HCT116 (cell line): Measurements from ENCODE around the gene PPP6R3. TPM values are rescaled to one million over a fixed set of nuclear protein-coding genes. Genes with fewer than 3 reads are reported as not detected.
A peak's percentile ranks its signal among the peaks of the same experiment; 100 is the strongest.

Experiments used
- ATAC-seq: fragments of 200-7000 bp; cut with Tn5 transposase; 2 replicates; pipeline ENCODE4 v1.9.1; 2020; ENCODE audit warnings: mild to moderate bottlenecking, moderate library complexity
- BruUV-seq: library from RNA; stranded (reverse); fragments of 400-500 nt; replicated peaks from 2 replicates; lab custom pipeline; 2021; lab: Mats Ljungman, UMichigan
- CTCF ChIA-PET: fragments of 300-600 bp; sonication (Branson Sonifier 250); formaldehyde crosslinking; loops from one replicate; lab custom pipeline; 2021; ENCODE audit warnings: antibody characterized with exemption; lab: Charles Lee
- POLR2A ChIA-PET: fragments of 300-600, 350-600 bp; sonication (Branson Sonifier 250); formaldehyde crosslinking; loops from one replicate; lab custom pipeline; 2021; ENCODE audit warnings: antibody characterized with exemption; lab: Charles Lee
- RAD21 ChIA-PET, 2 experiments: fragments of 300-600 bp; sonication (Branson Sonifier 250); formaldehyde crosslinking; loops; one replicate each; lab custom pipeline; 2023; ENCODE audit warnings: low total read pairs in 2 of 2; ENCODE audit not compliant: uncharacterized antibody in 2 of 2, unreplicated experiment in 2 of 2, low non-redundant PET in 1 of 2; lab: Charles Lee
- DNase-seq: peaks from one replicate; pipeline ENCODE4 v3.0.0-alpha.2; 2010; ENCODE audit warnings: low read depth, low spot score
- H2AFZ ChIP-seq: fragments of 200-600 bp; shearing (Covaris generic), sonication (generic); 2 replicates; pipeline ENCODE4 v1.6.1; 2017; ENCODE audit warnings: low read depth, mixed run types, mixed read lengths, antibody characterized with exemption, low read length; ENCODE audit not compliant: poor library complexity, severe bottlenecking
- H3K27ac ChIP-seq: 2 replicates; pipeline ENCODE4 v1.5.1; 2012; ENCODE audit warnings: low read depth, low read length
- H3K27me3 ChIP-seq: fragments of 200-600 bp; sonication (generic); 2 replicates; pipeline ENCODE4 v1.6.1; 2016; ENCODE audit warnings: mixed run types, low read length, mixed read lengths; ENCODE audit not compliant: insufficient read depth
- H3K36me3 ChIP-seq, 2 experiments: fragments of 200-500 bp in 1 of 2; fragments of 200-600 bp in 1 of 2; sonication (Bioruptor generic) in 1 of 2; sonication (generic) in 1 of 2; 2 replicates each; pipeline versions ENCODE4 v1.5.1 to v1.6.1; 2014 to 2016; ENCODE audit warnings: low read length in 2 of 2, inconsistent platforms in 1 of 2, mixed read lengths in 1 of 2, mixed run types in 1 of 2; ENCODE audit not compliant: insufficient read depth in 2 of 2, control insufficient read depth in 1 of 2
- H3K4me1 ChIP-seq, 2 experiments: fragments of 200-600 bp in 1 of 2; sonication (generic) in 1 of 2; 2 replicates each; pipeline versions ENCODE4 v1.5.1 to v1.6.1; 2012 to 2017; ENCODE audit warnings: low read length in 2 of 2, inconsistent platforms in 1 of 2, mild to moderate bottlenecking in 1 of 2, mixed read lengths in 1 of 2, mixed run types in 1 of 2, moderate library complexity in 1 of 2; ENCODE audit not compliant: insufficient read depth in 2 of 2, control insufficient read depth in 1 of 2
- H3K4me2 ChIP-seq: fragments of 200-600 bp; sonication (generic); 2 replicates; pipeline ENCODE4 v1.6.1; 2017; ENCODE audit warnings: mixed run types, low read length, mixed read lengths
- H3K4me3 ChIP-seq, 2 experiments: fragments of 200-600 bp in 1 of 2; sonication (generic) in 1 of 2; replicated peaks in 1 of 2; 2 replicates each; pipeline ENCODE4 v1.5.1; 2011 to 2016; ENCODE audit warnings: low read length in 2 of 2, control low read depth in 1 of 2, low read depth in 1 of 2, mild to moderate bottlenecking in 1 of 2, mixed read lengths in 1 of 2, mixed run types in 1 of 2
- H3K79me2 ChIP-seq: fragments of 200-600 bp; sonication (generic); 2 replicates; pipeline ENCODE4 v1.6.1; 2017; ENCODE audit warnings: mild to moderate bottlenecking, mixed run types, low read length, moderate library complexity, mixed read lengths; ENCODE audit not compliant: insufficient read depth
- H3K9ac ChIP-seq: fragments of 200-600 bp; sonication (generic); 2 replicates; pipeline ENCODE4 v1.6.1; 2016; ENCODE audit warnings: low read length, mixed read lengths
- H3K9me2 ChIP-seq: fragments of 200-600 bp; sonication (generic), shearing (Covaris generic); 2 replicates; pipeline ENCODE4 v1.6.1; 2017; ENCODE audit warnings: mixed run types, mild to moderate bottlenecking, moderate library complexity; ENCODE audit not compliant: insufficient read depth
- H3K9me3 ChIP-seq, 2 experiments: fragments of 200-500 bp in 1 of 2; fragments of 200-600 bp in 1 of 2; sonication (Bioruptor generic) in 1 of 2; sonication (generic) in 1 of 2; 2 replicates each; pipeline ENCODE4 v1.6.1; 2014 to 2017; ENCODE audit warnings: low read length in 2 of 2, mixed read lengths in 2 of 2, inconsistent platforms in 1 of 2, low read depth in 1 of 2, mild to moderate bottlenecking in 1 of 2, mixed run types in 1 of 2, moderate library complexity in 1 of 2; ENCODE audit not compliant: control insufficient read depth in 1 of 2, insufficient read depth in 1 of 2
- H4K20me1 ChIP-seq: fragments of 200-600 bp; sonication (generic), shearing (Covaris generic); 2 replicates; pipeline ENCODE4 v1.6.1; 2017; ENCODE audit warnings: mixed run types, mild to moderate bottlenecking, moderate library complexity; ENCODE audit not compliant: insufficient read depth
- CEBPB ChIP-seq: IDR thresholded peaks from 2 replicates; pipeline ENCODE4 v1.6.1; 2012; ENCODE audit warnings: low read depth
- EGR1 ChIP-seq: IDR thresholded peaks from 2 replicates; pipeline ENCODE4 v1.6.1; 2012; ENCODE audit warnings: low read depth
- ELF1 ChIP-seq: IDR thresholded peaks from 2 replicates; pipeline ENCODE4 v1.6.1; 2012; ENCODE audit warnings: low read depth, borderline replicate concordance
- EZH2 ChIP-seq: fragments of 200-600 bp; sonication (generic); IDR thresholded peaks from 2 replicates; pipeline ENCODE4 v1.6.1; 2017; ENCODE audit warnings: antibody characterized with exemption, mixed run types
- EZH2phosphoT487 ChIP-seq: fragments of 200-600 bp; IDR thresholded peaks from 2 replicates; pipeline ENCODE4 v1.6.1; 2018; ENCODE audit warnings: antibody characterized with exemption, borderline replicate concordance
- FOSL1 ChIP-seq: IDR thresholded peaks from 2 replicates; pipeline ENCODE4 v1.6.1; 2012; ENCODE audit warnings: low read depth
- POLR2AphosphoS5 ChIP-seq: IDR thresholded peaks from 2 replicates; pipeline ENCODE4 v1.6.1; 2011; ENCODE audit warnings: mild to moderate bottlenecking, low read depth, low read length, moderate library complexity
- RAD21 ChIP-seq: IDR thresholded peaks from 2 replicates; pipeline ENCODE4 v1.6.1; 2012; ENCODE audit warnings: low read depth, mild to moderate bottlenecking
- SP1 ChIP-seq: IDR thresholded peaks from 2 replicates; pipeline ENCODE4 v1.6.1; 2012; ENCODE audit warnings: low read depth
- YY1 ChIP-seq: IDR thresholded peaks from 2 replicates; pipeline ENCODE4 v1.6.1; 2011; ENCODE audit warnings: low read length, low read depth, moderate library complexity, mild to moderate bottlenecking; ENCODE audit not compliant: insufficient replicate concordance; ENCODE audit errors: extremely low read depth
- ZFX ChIP-seq: fragments of 450-650 bp; IDR thresholded peaks from 2 replicates; pipeline ENCODE4 v1.6.1; 2017
- ZNF274 ChIP-seq: fragments of 200-500 bp; sonication (Bioruptor generic); IDR thresholded peaks from 2 replicates; pipeline ENCODE4 v1.6.1; 2014; ENCODE audit warnings: mild to moderate bottlenecking, low read depth, low read length, inconsistent platforms
- intact Hi-C: fragments of 100-400 bp; cut with micrococcal nuclease; formaldehyde crosslinking; loops from 2 replicates; pipeline ENCODE4 v1.10.0; 2022
- total RNA-seq: library from RNA; stranded (reverse); gene quantifications from one replicate; pipeline ENCODE4 v1.2.1, GENCODE V29; 2021; ENCODE audit not compliant: unreplicated experiment
- TF ChIP-seq, protein P1 (sequence below), 3 experiments: fragments of 200-600 bp in 1 of 3; sonication (generic) in 1 of 3; IDR thresholded peaks in 2 of 3; conservative IDR thresholded peaks in 1 of 3; 2 replicates each; pipeline ENCODE4 v1.5.1; 2012 to 2017; ENCODE audit warnings: low read depth in 2 of 3, low read length in 2 of 3, antibody characterized with exemption in 1 of 3, borderline replicate concordance in 1 of 3, control low read depth in 1 of 3, mild to moderate bottlenecking in 1 of 3, mixed read lengths in 1 of 3, mixed run types in 1 of 3, moderate library complexity in 1 of 3; ENCODE audit not compliant: insufficient read depth in 1 of 3
- TF ChIP-seq, protein P2 (sequence below): IDR thresholded peaks from 2 replicates; pipeline ENCODE4 v1.6.1; 2011; ENCODE audit warnings: mild to moderate bottlenecking, low read length, moderate library complexity; ENCODE audit not compliant: insufficient replicate concordance; ENCODE audit errors: extremely low read depth
- TF ChIP-seq, protein P3 (sequence below): IDR thresholded peaks from 2 replicates; pipeline ENCODE4 v1.6.1; 2012; ENCODE audit warnings: low read depth
- TF ChIP-seq, protein P4 (sequence below): IDR thresholded peaks from 2 replicates; pipeline ENCODE4 v1.6.1; 2012

Gene PPP6R3
- total RNA-seq, 1 experiment from 2014 or later = 113 TPM

DNA sequence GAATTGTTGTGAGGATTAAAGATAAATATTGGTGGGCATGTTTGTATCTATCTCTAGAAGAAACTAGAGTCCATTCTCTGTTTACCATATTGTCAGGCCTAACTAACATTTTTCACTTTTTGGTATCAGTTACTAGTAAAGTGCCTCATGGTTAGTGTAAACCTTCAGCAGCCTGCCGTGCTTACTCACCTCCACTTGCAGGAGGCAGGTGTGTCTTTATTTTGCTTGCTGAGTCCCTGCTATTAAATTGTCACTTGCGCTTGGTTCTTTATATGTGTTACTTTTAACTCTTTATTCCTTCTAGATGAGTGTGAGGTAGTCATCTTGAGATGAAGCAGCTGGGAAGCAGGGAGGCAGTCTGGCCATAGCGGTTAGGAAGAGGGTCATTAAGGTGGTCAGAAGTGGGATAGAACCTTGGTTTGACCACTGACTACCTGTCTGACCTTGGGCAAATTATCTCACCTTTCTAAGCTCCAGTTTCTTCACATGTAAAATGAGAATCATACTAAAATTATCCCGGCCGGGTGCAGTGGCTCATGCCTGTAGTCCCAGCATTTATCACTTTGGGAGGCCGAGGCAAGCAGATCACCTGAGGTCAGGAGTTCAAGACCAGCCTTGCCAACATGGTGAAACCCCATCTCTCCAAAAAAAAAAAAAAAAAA, 21.2 kb downstream of the PPP6R3 start:
- Histone ChIP-seq H3K36me3 (peaks cover 0 to 5% of the 10 kb centered on the region in 2 experiments; a peak in 1 of 4 replicates), H3K27ac (no peak overlapping the region), H3K4me2 (no peak overlapping the region), H3K9ac (no peak overlapping the region), H3K4me3 (no peak overlapping the region), H3K27me3 (no peaks in the 10 kb centered on the region), H4K20me1 (peaks cover 32% of the 10 kb centered on the region), H2AFZ (no peak overlapping the region), H3K79me2 (peaks cover 99% of the 10 kb centered on the region), H3K9me2 (no peaks in the 10 kb centered on the region), H3K9me3 (peaks cover 0 to 3% of the 10 kb centered on the region in 2 experiments; a peak in 1 of 4 replicates), H3K4me1 (no peaks in the 10 kb centered on the region)
- ATAC-seq (no peak), DNase-seq (no peak)
- ChIA-PET RAD21 (no interaction called here), CTCF (no interaction called here), POLR2A (no interaction called here)
- BruUV-seq = TSS peak; percentile 13
- no peak for TF ChIP-seq SP1
- TF ChIP-seq, protein P1, sequence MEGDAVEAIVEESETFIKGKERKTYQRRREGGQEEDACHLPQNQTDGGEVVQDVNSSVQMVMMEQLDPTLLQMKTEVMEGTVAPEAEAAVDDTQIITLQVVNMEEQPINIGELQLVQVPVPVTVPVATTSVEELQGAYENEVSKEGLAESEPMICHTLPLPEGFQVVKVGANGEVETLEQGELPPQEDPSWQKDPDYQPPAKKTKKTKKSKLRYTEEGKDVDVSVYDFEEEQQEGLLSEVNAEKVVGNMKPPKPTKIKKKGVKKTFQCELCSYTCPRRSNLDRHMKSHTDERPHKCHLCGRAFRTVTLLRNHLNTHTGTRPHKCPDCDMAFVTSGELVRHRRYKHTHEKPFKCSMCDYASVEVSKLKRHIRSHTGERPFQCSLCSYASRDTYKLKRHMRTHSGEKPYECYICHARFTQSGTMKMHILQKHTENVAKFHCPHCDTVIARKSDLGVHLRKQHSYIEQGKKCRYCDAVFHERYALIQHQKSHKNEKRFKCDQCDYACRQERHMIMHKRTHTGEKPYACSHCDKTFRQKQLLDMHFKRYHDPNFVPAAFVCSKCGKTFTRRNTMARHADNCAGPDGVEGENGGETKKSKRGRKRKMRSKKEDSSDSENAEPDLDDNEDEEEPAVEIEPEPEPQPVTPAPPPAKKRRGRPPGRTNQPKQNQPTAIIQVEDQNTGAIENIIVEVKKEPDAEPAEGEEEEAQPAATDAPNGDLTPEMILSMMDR (IDR thresholded peaks at IDR 0.05 in 2 of 3, conservative IDR thresholded peaks at IDR 0.05 in 1 of 3; ENCODE audit: borderline replicate concordance in 1 of 3, insufficient read depth in 1 of 3, low read depth in 2 of 3, low read length in 2 of 3) = no peak
- TF ChIP-seq YY1 = no peak
- TF ChIP-seq, protein P2, sequence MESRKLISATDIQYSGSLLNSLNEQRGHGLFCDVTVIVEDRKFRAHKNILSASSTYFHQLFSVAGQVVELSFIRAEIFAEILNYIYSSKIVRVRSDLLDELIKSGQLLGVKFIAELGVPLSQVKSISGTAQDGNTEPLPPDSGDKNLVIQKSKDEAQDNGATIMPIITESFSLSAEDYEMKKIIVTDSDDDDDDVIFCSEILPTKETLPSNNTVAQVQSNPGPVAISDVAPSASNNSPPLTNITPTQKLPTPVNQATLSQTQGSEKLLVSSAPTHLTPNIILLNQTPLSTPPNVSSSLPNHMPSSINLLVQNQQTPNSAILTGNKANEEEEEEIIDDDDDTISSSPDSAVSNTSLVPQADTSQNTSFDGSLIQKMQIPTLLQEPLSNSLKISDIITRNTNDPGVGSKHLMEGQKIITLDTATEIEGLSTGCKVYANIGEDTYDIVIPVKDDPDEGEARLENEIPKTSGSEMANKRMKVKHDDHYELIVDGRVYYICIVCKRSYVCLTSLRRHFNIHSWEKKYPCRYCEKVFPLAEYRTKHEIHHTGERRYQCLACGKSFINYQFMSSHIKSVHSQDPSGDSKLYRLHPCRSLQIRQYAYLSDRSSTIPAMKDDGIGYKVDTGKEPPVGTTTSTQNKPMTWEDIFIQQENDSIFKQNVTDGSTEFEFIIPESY = no peak
- no peak for TF ChIP-seq ZFX
- TF ChIP-seq, protein P3, sequence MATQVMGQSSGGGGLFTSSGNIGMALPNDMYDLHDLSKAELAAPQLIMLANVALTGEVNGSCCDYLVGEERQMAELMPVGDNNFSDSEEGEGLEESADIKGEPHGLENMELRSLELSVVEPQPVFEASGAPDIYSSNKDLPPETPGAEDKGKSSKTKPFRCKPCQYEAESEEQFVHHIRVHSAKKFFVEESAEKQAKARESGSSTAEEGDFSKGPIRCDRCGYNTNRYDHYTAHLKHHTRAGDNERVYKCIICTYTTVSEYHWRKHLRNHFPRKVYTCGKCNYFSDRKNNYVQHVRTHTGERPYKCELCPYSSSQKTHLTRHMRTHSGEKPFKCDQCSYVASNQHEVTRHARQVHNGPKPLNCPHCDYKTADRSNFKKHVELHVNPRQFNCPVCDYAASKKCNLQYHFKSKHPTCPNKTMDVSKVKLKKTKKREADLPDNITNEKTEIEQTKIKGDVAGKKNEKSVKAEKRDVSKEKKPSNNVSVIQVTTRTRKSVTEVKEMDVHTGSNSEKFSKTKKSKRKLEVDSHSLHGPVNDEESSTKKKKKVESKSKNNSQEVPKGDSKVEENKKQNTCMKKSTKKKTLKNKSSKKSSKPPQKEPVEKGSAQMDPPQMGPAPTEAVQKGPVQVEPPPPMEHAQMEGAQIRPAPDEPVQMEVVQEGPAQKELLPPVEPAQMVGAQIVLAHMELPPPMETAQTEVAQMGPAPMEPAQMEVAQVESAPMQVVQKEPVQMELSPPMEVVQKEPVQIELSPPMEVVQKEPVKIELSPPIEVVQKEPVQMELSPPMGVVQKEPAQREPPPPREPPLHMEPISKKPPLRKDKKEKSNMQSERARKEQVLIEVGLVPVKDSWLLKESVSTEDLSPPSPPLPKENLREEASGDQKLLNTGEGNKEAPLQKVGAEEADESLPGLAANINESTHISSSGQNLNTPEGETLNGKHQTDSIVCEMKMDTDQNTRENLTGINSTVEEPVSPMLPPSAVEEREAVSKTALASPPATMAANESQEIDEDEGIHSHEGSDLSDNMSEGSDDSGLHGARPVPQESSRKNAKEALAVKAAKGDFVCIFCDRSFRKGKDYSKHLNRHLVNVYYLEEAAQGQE = no peak
- TF ChIP-seq, protein P4, sequence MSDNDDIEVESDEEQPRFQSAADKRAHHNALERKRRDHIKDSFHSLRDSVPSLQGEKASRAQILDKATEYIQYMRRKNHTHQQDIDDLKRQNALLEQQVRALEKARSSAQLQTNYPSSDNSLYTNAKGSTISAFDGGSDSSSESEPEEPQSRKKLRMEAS = no peak
- TF ChIP-seq ZNF274 = no peak
- TF ChIP-seq ELF1 = no peak
- TF ChIP-seq FOSL1 = no peak
- TF ChIP-seq EZH2 = no peak
- TF ChIP-seq EGR1 = no peak
- TF ChIP-seq EZH2phosphoT487 = no peak
- no peak for TF ChIP-seq CEBPB
- TF ChIP-seq POLR2AphosphoS5 = no peak
- no peak for TF ChIP-seq RAD21
- intact Hi-C loops = no loop called here
